Fibroblast of pulmonary artery (primary cell): ENCODE data around the gene ANKRD65.
"Not testable (repeated sequence)": the region's sequence is repeated elsewhere in the genome, so short reads cannot be mapped to it uniquely, and the experiment has no call there.

Experiments
- DNase-seq: peaks from one replicate; pipeline ENCODE4 v3.0.0-alpha.2; 2010; ENCODE audit warnings: low read depth
- H3K4me3 ChIP-seq: replicated peaks from 2 replicates; pipeline ENCODE4 v1.5.1; 2011; ENCODE audit warnings: low read depth, mild to moderate bottlenecking, control low read depth, low read length, moderate library complexity
- TF ChIP-seq, protein P1 (sequence below): IDR thresholded peaks from 2 replicates; pipeline ENCODE4 v1.5.1; 2011; ENCODE audit warnings: mild to moderate bottlenecking, control low read depth, low read length, inconsistent platforms; ENCODE audit errors: missing control alignments

ANKRD65 gene

DNA sequence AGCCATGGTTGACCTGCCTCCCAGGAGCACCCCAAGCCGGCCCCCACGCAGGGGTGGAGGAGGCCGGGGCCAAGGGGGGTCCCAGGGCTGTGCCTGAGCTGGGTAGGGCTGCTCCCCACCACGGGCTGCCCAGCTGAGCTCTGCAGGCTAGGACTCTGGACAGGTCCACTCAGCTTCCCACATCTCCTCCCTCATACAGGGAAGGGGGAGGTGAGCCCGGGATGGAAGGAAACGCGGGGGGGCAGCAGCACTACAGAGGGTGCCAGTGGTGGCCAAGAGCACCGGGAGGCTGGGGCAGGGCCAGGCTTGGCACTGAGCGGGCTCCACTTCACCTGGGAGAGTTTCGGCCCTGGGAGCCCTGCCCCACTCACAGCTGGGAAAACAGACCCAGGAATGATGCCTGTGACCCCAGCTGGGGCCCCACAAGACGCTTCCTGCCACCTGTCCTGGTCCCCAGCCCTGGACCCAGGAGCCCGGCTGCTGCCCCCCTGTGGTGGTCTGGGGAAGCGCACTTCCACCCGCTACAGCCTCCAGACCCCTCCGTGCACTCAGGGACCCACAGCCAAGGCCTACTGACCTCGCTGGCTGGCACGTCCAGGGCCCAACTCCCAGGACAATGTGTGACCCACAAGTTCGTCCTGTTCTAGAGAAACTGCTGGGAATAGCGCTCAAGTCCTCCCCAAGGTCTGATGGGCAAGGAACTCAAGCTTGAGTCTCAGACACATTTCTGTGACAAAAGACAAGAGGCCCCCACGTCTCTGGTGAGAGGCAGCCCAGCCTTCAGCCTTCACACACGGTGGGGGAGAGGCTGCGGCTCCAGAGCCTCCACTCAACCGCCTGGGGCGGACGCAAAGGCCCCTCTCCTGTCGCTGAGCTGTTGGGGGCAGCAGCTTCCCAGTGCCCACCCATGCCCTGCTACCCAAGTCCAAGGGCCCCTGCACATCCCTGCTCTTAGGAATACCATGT, 49.0 kb downstream of the ANKRD65 start:
- no peak overlapping the region for H3K4me3 ChIP-seq
- TF ChIP-seq, protein P1, sequence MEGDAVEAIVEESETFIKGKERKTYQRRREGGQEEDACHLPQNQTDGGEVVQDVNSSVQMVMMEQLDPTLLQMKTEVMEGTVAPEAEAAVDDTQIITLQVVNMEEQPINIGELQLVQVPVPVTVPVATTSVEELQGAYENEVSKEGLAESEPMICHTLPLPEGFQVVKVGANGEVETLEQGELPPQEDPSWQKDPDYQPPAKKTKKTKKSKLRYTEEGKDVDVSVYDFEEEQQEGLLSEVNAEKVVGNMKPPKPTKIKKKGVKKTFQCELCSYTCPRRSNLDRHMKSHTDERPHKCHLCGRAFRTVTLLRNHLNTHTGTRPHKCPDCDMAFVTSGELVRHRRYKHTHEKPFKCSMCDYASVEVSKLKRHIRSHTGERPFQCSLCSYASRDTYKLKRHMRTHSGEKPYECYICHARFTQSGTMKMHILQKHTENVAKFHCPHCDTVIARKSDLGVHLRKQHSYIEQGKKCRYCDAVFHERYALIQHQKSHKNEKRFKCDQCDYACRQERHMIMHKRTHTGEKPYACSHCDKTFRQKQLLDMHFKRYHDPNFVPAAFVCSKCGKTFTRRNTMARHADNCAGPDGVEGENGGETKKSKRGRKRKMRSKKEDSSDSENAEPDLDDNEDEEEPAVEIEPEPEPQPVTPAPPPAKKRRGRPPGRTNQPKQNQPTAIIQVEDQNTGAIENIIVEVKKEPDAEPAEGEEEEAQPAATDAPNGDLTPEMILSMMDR, result peak; percentile 84
- no peak for DNase-seq

DNA sequence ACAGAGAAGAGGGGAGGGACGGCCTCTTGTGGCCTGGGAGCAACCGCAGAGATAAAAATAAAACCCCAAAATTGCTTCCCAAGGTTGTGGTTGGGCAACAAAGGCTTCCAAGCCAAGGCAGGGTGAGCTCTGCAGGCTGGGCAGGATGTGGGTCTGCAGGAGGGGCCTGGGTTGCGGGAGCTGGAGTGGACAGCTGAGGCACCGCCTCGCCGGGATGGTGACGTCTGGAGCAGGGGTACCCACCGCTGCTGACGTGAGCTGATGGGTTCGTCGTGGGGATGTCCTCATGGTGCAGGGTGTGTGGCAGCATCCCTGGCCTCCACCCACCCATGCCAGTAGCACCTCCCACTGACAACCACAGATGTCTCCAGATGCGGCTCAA, 49.7 kb downstream of the ANKRD65 start:
- no peak for DNase-seq
- TF ChIP-seq, protein P1, result no peak
- no peak overlapping the region for H3K4me3 ChIP-seq

DNA sequence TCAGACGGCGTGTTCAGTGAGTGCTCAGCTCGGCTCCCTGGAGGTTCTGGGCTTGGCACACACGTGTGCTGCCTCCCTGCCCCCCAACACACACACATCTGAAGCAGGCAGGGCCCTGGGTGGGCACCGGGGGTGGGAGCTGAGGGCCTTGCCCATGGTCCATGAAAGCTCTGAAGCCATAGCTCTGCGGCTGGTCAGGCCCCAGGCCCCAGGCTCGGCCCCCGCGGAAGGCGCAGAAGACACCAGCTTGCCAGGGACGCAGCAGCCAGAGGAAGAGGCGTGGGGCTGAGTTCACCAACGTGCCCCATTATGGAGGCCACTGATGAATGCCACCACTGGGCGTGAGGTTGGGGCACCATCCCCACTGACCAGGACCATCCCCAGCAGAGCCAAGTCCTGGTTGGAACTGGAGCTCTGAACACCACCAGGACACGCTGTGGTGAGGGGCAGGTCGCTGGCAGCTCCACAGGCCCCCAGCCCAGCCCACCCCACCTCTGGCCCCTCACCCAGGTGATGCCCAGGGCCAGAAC, 50.2 kb downstream of the ANKRD65 start:
- no peak for DNase-seq
- H3K4me3 ChIP-seq, result no peak overlapping the region
- TF ChIP-seq, protein P1, result no peak

DNA sequence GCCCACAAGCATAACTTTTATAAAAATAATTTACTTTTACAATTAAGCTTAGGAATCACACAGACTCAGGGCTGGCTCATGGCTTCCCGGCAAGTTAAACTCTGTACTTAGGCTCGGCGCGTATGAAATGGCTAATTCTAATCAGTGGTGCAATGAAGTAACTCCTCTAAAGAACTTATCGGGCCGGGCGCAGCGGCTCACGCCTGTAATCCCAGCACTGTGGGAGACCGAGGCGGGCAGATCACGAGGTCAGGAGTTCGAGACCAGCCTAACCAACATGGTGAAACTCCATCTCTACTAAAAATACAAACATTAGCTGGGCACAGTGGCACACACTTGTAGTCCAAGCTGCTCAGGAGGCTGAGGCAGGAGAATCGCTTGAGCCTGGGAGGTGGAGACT, 51.0 kb downstream of the ANKRD65 start:
- DNase-seq, result not testable (repeated sequence)

More for the DNA sequence above, 51.0 kb downstream of the ANKRD65 start:
- not testable (repeated sequence) for H3K4me3 ChIP-seq
